GM21526 (cell line): Measurements from ENCODE around the gene GH2.
"Not testable (repeated sequence)": the region's sequence is repeated elsewhere in the genome, so short reads cannot be mapped to it uniquely, and the experiment has no call there.

ENCODE experiments used
- ATAC-seq: cut with Tn5 transposase; IDR thresholded peaks from one replicate; pipeline ENCODE4 v1.9.1; 2021; ENCODE audit warnings: moderate library complexity; ENCODE audit not compliant: unreplicated experiment, low FRiP score

GH2 gene

GRCh38 chr17:63878413-63878812 is 3.3 kb downstream of the GH2 start:
- ATAC-seq: not testable (repeated sequence)

GRCh38 chr17:63874693-63875092 is 7.1 kb downstream of the GH2 start:
- ATAC-seq: not testable (repeated sequence)

- ATAC-seq: not testable (repeated sequence)
Observed at GRCh38 chr17:63874061-63874626, 7.6 kb downstream of the GH2 start.

GRCh38 chr17:63873577-63873976 is 8.2 kb downstream of the GH2 start, which contains the start of gene CSH2:
CSH2 (minus strand) TSS chr17:63873677; CDS start chr17:63873614, 63 bp downstream.
- not testable (repeated sequence) for ATAC-seq

GRCh38 chr17:63871646-63872365 is 9.9 kb downstream of the GH2 start:
- ATAC-seq: not testable (repeated sequence)

GRCh38 chr17:63870292-63870665 is 11.5 kb downstream of the GH2 start:
- not testable (repeated sequence) for ATAC-seq

GRCh38 chr17:63869491-63870291 is 12.1 kb downstream of the GH2 start:
- ATAC-seq: not testable (repeated sequence)

GRCh38 chr17:63866625-63867024 is 15.1 kb downstream of the GH2 start:
- ATAC-seq: not testable (repeated sequence)

GRCh38 chr17:63859257-63859656 is 22.5 kb downstream of the GH2 start:
- no peak for ATAC-seq

GRCh38 chr17:63856425-63856824 is 25.3 kb downstream of the GH2 start:
- not testable (repeated sequence) for ATAC-seq

GRCh38 chr17:63855185-63855584 is 26.6 kb downstream of the GH2 start:
- ATAC-seq: no peak

- ATAC-seq: no peak
Observed at GRCh38 chr17:63854709-63855108, 27.0 kb downstream of the GH2 start.

GRCh38 chr17:63853260-63853659 is 28.5 kb downstream of the GH2 start:
- ATAC-seq: no peak

GRCh38 chr17:63850401-63850800 is 31.3 kb downstream of the GH2 start:
- ATAC-seq: no peak

- peak; percentile 65 for ATAC-seq
Observed at GRCh38 chr17:63848834-63849689, 32.7 kb downstream of the GH2 start.

- no peak for ATAC-seq
Observed at GRCh38 chr17:63847525-63848249, 34.1 kb downstream of the GH2 start.

- ATAC-seq: no peak
Observed at GRCh38 chr17:63845509-63845908, 36.2 kb downstream of the GH2 start.

- ATAC-seq: no peak
Observed at GRCh38 chr17:63843910-63844677, 37.6 kb downstream of the GH2 start.

GRCh38 chr17:63843387-63843888 is 38.3 kb downstream of the GH2 start:
- ATAC-seq: not testable (repeated sequence)
